ENCODE results near the gene NKD2.
"Not testable (repeated sequence)": the region's sequence is repeated elsewhere in the genome, so short reads cannot be mapped to it uniquely, and the experiment has no call there.

The NKD2 gene

DNA sequence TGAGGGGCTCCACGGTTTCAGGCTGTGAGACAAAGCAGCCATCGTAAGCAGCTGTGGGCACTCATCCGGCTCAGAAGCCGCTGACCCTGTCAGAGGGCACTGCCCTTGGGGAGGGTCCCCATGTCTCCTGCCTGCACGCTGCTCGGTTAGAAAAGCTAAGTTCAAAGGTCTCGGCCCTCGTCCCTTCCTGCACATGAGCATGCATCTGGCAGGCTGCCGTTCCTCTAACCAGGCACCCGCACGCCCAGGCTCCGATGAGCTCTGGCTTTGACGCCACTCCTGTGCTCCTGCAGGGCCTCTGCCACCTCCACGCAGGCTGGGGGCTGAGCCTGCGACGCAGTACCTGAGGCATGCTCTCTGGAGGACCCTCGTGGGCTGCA is 51.3 kb downstream of the NKD2 start:
- no peak for DNase-seq

DNA sequence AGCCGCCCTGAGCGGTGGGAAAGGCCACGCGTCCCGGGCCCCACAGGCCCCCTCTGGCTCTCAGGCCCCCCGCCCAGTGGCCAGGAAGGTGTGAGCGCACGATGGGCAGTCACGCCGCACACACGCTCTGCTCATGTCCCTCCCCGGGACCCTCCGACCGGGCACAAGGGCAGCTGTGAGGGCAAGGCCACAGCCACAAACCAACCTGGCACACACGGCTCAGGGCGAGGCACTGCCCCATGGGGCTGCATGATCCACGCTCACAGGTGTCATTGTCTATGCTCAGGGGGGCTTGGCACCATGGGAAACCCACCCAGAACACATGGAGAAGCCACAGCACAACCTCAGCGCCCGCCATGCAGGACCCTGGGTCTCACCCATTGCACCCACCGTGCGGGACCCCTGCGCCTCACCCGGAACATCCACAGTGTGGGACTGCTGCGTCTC is 52.0 kb downstream of the NKD2 start:
- DNase-seq: no peak

DNA sequence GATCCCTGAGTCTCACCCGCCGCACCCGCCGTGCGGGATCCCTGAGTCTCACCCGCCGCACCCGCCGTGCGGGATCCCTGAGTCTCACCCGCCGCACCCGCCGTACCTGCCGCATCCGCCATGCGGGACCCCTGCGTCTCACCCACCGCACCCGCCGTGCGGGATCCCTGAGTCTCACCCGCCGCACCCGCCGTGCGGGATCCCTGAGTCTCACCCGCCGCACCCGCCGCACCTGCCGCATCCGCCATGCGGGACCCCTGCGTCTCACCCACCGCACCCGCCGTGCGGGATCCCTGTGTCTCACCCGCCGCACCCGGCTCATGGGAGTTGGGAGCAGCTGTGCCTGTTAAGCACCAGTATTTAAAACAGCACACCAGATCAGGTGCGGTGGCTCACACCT is 52.7 kb downstream of the NKD2 start:
- DNase-seq: not testable (repeated sequence)

DNA sequence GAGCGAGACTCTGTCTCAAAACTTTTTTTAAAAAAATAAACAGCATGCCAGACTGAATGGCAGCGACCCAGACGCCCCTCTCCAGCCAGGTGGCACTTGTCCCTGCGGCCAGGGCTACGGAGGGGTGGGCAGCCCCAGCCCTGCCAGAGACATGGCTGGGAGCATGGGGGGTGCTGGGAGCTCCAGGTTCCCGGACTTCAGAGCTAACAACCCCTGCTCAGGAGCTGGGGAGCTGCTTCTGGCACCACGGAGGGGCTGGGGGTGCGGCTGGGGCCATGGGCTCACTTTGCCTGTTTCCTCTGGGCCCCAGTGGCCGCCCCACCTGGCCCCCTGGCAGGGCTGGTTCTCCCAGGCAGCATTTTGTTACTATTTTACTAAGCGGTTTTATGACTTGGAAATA is 53.3 kb downstream of the NKD2 start:
- no peak for DNase-seq

DNA sequence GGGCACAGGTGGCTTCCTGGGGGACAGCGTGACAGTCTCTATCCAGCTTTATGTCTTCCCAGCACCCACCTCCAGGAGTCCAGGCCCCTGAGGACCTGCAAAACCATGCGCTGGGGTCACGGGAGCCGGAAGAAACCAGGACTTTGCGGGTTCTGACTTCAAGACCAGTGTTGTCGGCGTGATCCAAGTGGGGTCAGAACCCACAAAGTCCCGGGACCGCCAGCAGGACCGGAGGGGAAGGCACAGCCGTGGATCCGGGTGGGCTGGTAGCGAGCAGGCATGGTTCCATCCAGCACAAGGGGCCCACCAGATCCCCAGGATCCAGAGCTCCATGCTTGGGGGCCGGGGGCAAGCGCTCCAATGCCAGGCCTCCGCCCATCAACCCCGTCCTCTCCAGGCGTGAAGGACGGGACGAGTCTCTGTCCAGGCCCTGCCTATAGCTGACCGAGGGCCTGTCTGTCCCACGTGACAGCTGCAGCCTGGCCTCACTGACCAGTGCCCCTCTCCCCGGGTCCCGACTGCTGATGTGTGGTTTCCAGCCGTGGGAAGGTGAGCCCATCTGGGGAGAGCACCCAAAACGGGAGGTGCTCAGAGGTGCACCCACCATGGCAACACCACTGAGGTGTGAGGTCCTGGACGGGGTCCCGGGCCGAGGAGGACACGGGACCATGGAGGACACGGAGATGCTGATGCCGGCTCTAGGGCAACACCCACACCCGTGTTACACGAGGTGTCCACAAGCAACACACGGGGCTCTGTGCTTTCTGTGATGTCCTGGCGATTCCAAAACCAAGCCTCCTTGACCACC is 54.4 kb downstream of the NKD2 start:
- DNase-seq: no peak

DNA sequence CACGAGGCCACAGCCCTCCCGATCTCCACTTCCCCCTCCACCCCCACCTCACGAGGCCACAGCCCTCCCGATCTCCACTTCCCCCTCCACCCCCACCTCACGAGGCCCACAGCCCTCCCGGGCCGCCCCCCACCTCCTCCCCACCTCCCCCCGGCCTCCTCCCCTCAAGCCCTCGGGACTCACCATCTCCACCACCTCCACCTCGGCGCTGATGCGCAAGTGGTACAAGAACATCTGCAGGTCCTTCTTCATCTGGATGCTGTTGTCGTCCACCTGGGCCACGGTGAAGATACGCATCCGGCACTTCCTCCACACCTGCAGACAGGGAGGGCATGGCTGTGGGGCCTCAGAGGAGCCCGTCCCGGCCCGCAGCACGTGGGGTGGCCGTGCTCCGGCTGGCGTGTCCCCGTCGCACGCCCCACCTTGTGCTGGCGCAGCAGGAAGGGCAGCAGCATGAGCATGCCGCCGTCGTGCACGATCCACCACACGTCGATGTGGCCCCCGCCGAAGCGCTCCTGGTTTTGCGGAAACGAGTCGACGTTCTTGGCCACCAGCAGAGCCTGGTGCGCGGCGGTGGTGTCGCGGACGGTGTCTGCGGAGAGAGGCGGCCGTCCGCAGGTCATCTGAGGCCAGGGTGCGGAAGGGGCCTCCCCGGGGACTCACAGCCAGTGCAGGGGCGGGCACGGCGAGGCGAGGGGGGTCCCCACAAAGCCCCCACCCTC is 55.2 kb downstream of the NKD2 start:
- no peak for DNase-seq

DNA sequence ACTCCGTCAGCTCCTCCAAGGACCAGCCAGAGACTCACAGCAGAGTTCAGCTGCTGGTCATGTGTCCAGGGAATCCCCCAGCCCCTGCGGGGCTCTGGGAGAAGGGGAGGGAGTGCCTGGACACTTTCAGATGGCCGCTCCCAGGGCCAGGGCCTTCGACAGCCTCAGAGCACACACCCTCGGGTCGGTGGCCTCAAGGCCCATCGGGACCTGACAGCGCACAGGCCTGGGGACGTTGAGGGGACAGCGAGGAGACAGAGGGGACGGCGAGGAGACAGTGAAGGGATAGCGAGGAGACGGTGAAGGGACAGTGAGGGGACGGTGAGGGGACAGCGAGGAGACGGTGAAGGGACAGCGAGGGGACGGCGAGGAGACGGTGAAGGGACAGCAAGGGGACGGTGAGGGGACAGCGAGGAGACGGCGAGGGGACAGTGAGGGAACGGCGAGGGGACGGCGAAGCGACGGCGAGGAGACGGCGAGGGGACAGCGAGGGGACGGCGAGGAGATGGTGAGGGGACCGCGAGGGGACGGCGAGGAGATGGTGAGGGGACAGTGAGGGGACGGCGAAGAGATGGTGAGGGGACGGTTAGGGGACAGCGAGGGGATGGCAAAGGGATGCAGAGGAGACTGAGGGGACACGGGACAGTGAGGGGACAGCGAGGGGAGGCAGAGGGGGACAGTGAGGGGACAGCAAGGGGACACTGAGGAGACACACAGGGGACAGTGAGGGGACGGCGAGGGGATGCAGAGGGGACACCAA is 56.0 kb downstream of the NKD2 start:
- DNase-seq: no peak

DNA sequence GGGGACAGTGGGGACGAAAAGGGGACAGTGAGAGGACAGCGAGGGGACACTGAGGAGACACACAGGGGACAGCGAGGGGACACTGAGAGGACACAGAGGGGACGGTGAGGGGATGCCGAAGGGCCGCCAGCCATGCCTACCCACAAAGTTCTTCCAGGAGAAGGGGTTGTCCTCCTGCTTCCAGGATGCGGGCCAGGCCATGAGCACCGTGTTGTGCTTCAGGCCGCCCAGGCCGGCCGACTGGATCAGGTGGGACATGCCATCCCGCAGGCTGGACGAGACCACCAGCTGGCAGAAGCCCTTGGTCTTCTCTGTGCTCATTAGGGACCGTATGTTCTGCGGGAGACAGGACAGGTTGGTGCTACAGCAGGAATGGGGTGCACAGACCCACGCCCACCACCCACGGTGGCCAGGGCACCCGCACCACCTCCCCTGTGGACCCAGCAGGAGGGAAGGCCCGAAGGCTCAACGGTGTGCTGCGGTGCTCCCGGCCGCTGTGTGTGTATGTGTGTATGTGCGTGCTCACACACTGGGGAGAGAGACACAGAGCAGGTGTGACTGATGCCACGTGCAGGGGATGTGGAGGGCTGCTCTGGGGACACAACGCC is 56.6 kb downstream of the NKD2 start:
- no peak for DNase-seq

DNA sequence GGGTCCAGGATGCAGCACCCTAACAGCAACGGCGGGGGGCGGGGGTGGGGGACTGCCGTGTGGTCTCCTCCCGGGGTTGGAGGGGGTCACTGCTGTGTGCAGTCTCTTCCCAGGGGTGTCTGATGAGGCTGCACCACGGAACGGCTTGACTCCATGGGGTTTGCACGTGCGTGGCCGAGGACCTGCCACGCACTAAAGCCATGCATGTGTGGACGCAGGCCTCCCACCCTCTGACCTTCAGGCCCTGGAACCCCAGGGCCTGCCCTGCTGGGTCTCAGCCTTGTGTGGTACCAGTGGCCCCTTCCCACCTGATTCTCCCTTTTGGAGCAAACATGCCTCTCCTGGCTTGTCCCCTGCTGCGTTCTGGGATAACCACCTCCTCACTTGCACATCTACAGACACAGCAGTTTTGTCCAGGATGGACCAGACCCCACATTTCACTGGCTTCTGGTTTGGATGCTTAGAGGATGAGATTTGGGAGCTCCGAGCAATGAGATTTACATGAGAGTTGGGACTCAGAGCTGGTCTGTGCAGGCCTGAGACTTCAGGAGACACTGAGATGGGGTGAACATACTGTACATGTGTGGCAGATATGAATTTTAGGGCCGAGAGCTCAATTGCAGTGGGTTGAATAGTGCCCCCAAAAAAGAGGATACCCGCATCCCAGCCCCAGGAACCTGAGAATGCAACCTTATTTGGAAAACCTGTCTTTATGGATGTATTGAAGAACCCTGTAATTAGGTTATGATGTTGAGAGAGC is 57.5 kb downstream of the NKD2 start:
- no peak for DNase-seq

DNA sequence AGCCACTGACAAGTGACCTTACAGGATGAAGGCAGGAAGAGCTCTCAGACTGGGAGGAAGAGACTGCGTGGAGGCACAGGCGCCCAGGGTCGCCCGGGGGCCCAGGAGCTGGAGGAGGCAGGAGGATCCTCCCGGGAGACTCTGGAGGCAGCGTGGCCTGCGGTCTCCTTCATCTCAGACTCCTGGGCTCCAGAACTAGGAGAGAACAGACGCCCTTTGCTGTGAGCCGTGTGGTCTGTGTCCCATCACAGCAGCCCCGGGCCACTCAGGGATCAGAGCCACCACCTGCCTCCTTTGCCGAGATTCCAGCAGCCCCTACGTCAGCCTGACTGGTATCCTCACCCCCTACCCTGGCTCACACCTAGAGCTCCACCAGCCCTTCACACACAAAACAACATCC is 58.1 kb downstream of the NKD2 start:
- no peak for DNase-seq

DNA sequence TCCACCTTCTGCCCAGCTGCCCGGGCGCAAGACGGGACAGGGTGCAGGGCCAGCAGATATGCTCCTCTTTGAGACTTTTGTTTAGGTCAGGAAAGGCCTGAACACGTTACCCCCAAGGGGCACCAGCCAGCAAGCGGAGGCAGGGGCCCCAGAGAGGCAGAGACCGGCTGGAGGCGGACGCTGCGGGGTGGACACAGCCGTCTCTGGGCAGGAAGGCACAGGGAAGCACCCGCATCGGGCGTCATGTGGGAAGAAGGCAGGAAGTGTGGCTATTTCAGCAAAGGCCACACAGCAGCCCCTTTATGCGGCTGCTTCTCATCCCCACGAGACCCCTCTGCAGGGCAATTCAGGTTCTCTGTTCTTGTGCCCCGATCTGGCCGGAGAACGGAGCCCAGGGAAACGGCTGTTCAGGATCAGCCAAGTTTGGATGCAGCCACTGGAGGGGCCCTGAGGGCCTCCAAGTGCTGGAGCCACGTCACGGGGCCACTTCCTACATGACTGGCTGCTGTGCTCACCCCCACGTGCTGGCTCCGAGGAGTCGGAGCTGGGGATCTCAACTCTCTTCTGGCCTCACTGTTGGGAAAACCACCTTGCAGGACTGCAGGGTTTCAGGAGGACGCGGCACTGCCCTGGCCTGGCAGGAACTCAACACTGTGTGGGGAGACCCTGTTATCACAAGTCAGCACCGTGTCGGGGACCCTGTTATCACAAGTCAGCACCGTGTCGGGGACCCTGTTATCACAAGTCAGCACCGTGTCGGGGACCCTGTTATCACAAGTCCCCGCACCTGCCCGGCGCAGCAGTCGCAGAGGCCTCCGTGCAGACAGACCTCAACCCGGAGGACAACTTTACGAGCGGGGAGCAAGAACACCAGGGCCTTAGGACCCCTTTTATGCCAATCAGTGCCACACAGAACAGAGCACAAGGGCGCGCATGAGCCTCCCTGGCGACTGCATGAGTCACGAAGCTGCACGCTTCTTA is 58.8 kb downstream of the NKD2 start:
- no peak for DNase-seq

DNA sequence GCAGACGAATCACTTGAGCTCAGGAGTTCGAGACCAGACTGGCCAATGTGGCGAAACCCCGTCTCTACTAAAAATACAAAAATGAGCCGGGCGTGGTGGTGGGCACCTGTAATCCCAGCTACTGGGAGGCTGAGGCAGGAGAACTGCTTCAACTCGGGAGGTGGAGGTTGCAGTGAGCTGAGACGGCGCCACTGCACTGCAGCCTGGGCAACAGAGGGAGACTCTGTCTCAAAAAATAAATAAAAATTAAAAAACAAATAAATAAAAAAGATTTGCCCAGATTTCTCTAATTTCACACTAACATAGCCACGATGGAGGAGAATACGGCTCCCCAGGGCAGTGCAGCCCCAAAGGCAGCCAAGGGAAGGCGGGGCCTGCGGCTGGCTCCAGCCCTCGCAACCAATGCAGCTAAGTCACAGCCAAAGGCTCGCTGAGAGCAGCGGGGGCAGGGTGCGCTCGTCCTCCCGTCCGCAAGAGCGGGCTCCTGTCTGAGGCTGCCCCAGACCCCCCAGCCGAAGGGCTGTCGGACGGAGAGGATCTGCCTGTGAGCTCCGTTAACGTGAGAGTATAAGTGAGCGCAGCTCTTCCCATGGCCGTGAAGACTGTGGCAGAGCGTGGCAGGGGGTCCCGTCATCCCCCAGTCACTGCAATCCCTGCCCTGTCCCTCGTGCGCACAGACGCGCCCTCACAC is 59.7 kb downstream of the NKD2 start:
- no peak for DNase-seq

DNA sequence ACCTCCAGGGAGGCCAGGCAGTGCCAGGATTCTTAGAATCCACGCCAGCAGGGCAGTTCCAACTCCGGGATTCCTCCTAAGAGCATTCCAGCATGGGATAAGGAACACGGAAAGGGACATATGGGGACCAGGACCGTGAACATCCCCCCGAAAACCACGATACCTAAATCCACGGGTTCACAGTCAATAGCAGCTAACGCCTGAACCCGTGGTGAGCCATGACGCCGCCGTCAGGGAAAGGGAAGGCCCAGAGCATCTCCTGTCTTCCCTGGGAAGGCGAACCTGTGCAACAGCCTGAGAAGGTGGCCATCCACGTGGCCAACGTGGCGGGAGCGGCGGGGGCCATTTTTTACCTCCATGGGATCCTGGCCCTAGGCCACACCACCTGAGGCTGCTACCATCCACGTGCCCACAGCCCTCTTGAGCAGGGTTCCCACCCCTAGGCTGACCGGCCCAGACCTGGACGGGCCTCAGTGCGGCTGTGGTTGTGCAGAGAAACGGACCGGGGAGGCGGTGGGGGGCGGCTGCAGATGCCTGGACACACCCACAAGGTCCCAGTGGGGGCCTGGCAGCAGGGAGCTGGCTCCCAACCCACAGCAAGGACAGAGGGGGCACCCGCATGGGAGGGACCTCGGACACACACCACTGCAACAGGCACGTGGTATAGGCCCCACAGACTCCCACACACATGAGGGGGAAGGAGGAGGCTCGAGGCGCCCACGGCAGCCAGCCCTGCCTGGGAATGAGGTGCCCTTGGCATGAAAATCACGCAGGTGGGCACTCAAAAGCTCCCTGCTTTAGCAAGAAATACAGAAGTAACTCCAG is 60.5 kb downstream of the NKD2 start:
- DNase-seq: no peak

DNA sequence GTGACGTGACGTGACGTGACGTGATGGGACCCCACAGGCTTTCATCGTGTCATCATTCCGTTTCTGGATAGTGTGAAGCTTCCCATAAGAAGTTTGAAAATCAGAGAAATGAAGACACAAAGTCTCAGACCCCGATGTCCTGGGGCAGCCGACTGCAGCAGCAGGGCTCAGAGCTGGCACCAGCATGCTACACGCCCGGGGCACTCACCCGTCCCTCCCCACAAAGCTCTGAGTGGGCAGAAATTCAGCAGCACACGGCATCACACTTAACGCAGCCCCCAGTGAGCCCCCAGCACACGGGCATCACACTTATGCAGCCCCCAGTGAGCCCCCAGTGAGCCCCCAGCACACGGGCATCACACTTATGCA is 61.1 kb downstream of the NKD2 start:
- no peak for DNase-seq

DNA sequence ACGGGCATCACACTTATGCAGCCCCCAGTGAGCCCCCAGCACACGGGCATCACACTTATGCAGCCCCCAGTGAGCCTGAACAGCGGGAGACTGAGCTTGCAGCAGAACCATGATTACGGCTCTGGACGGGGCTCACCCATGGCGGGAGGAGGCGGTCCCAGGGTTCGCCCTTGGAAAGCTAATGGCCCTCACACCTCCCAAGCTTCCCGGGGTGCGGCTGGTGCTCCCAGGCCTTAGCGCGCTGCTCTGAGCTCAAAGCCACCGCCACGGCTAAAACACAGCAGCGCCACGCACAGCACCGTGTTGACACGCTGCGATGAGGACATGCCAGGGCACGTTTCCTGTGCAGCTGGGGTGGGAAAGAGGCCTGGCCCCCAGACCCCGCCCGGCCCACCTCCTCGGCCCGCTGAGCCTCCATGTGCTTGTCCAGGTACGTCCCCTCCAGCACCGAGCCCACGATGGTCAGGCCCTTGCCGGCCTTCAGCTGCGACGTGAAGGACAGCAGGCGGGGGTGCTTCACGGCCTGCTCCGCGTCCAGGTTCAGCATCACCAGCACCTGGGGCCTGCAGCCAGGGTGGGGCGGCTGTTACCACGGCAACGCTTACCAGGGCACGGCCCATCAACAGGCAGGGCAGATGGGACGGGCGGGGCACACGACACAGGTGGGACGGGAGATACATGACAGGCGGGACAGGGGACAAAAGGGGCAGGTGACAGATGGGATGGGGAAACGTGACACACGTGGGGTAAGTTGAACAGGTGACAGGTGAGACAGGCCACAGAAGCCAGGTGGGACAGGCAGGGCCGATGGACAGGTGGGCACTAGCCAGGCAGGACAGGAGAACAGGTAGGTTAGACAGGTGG is 64.9 kb downstream of the NKD2 start:
- no peak for DNase-seq

DNA sequence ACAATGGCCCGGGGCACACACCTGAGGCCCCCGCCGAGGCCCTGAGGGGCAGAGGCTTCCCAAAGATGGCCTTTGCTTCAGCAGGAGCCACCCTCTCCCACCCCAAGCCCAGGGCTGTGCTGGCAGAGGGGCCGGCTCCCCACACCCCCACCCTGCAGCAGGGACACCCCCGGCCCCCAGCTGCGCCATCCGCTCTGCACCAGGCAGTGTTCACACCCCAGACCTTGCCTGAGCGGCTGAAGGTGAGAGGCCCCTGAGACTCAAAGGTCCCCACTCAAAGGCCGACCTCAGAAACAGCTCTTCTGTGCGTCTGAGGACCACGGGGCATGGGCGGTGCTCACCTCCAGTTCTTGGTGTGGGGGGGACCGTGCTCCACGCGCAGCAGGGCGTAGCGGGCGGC is 65.6 kb downstream of the NKD2 start:
- no peak for DNase-seq

DNA sequence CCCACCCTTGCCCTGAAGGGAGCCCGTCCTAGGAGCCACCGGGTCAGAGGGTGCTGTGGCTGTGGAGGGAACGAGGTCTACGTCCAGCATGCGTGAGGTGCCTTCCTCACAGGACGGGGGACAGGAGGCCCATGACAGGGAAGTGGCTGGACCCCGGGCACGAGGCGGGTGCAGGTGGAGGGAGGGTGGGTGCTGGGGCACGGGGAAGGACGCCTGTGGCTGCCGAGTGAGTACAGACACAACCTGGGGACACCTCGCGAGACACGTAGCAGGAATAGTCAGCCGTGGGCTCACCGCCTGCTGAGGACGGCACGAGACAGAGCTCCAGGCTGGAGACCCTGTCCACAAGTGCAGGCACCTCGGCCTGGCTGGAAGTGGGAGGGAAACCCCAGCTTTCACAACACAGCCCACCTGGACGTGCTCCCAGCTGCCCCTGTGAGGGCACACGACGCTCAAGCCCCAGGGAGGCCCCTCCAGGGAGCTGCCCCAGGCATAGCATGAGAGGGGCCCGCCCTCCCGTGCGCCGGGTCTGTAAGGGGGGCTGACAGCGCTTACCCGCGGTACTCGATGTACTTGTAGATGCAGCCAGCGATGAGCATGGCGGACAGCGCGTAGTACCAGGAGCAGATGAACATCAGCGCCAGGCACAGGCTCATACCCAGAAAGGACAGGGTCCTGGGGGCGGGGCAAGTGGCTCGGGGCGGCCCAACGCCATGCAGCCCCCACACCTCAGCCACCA is 66.4 kb downstream of the NKD2 start:
- DNase-seq: no peak

DNA sequence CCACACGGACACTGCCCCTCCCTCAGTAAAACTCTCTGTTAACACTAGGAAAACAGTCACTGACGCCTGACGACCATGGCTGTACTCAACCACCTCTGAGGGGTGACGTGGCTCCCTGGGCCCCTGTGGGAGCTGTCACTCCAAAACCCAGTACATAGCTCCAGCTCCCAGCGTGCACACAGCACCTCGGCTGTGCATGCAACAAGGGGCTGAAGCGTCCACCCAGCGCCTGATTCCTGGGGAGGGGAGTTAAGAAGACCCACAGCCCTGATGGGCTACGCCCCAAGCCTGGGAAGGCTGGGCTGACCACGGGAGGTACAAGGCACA is 66.9 kb downstream of the NKD2 start:
- DNase-seq: no peak
